Left ventricle myocardium superior (tissue), 1 donor: ENCODE data around the gene RBM6. TPM values are rescaled to one million over a fixed set of nuclear protein-coding genes. Genes with fewer than 3 reads are reported as not detected.
"Not testable (repeated sequence)": the region's sequence is repeated elsewhere in the genome, so short reads cannot be mapped to it uniquely, and the experiment has no call there.

ENCODE experiments used
- ATAC-seq: fragments of 200-7000 bp; cut with Tn5 transposase; one replicate; pipeline ENCODE4 v1.9.1; 2020; ENCODE audit warnings: mild to moderate bottlenecking, moderate library complexity
- DNase-seq: peaks from one replicate; pipeline ENCODE4 v3.0.0-alpha.2; 2020
- intact Hi-C: fragments of 100-400 bp; cut with micrococcal nuclease; formaldehyde crosslinking; loops from one replicate; pipeline ENCODE4 v1.11.0; 2022
- total RNA-seq: library from RNA; stranded (reverse); fragmentation: NEBNext Ultra II Directional; extraction: Animal tissue kit (Norgen Biotek cat#: 25700); gene quantifications from one replicate; pipeline ENCODE4 v1.2.1, GENCODE V29; 2021
- donor health status: DM: no; HTN: yes; CAD: no; lungs with severe emphysema.

Gene RBM6
- total RNA-seq, 1 donor from 2014 or later = 48.4 TPM

- intact Hi-C loops = no loop called here
- DNase-seq (no peak), ATAC-seq (peak; percentile 45)
Observed at GRCh38 chr3:49912881-49913281, 27.1 kb upstream of the RBM6 start.

DNA sequence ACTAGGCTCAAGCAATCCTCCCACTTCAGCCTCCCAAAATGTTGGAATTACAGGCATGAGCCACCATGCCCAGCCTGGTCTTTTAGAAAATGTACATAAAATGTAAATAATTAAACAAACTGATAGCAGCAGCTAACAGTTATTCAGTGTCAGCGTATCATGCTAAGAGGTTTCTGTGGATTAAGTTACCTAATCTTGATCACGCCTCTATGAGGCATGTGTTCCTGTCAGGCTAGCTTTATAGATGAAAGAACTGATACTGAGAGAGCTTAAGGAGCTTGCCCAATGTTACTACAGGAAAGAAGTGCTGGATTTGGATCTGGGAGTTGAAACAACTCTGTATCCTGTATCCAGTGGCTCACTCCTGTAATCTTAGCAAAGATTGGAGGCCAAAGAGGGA is 25.0 kb upstream of the RBM6 start:
- ATAC-seq = no peak
- intact Hi-C loops = no loop called here
- DNase-seq = no peak

DNA sequence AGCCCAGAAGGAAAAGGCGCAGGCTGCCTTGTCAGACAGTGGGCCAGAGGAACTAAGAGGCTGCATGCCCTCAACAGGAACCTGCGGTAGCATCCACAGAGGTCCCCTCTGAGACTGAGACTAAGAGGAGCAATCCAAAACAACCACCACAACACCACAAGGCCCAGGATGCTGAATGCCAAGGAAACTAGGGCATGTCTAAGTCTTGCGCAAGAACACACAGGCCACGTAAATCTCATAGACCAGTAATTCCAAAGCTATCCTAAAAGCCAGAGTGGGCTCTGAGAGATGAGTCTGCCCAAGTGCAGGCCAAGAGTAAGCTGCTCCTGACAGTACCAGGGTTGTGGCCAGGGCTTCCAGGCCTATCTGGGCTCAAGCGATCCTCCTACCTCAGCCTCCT is 23.3 kb upstream of the RBM6 start:
- ATAC-seq = no peak
- no peak for DNase-seq
- intact Hi-C loops = no loop called here

- DNase-seq, intact Hi-C loops, ATAC-seq: not testable (repeated sequence)
Observed at GRCh38 chr3:49917806-49918590, 22.0 kb upstream of the RBM6 start.

- intact Hi-C loops = no loop called here
- no peak for ATAC-seq
- no peak for DNase-seq
Observed at GRCh38 chr3:49924683-49925082, 15.3 kb upstream of the RBM6 start.

DNA sequence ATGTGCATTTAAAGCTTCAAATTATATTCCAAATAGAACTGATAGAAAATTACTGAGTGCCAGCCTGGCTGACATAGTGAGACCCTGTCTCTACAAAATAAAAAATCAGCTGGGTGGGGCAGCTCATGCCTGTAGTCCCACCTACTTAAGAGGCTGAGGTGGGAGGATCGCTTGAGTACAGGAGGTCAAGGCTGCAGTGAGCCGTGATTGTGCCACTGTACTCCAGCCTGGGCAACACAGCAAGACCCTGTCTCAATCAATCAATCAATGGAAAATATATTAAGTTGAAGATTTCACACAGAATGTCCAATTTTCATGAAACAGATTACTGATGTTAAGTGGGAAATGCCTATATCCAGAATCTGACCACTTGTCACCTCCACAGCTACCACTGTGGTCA is 14.5 kb upstream of the RBM6 start:
- intact Hi-C loops = no loop called here
- DNase-seq = no peak
- no peak for ATAC-seq

- no peak for ATAC-seq
- DNase-seq = no peak
- intact Hi-C loops = no loop called here
Observed at GRCh38 chr3:49926117-49926728, 13.7 kb upstream of the RBM6 start.

GRCh38 chr3:49927798-49928197 is 12.2 kb upstream of the RBM6 start:
- intact Hi-C loops = no loop called here

DNA sequence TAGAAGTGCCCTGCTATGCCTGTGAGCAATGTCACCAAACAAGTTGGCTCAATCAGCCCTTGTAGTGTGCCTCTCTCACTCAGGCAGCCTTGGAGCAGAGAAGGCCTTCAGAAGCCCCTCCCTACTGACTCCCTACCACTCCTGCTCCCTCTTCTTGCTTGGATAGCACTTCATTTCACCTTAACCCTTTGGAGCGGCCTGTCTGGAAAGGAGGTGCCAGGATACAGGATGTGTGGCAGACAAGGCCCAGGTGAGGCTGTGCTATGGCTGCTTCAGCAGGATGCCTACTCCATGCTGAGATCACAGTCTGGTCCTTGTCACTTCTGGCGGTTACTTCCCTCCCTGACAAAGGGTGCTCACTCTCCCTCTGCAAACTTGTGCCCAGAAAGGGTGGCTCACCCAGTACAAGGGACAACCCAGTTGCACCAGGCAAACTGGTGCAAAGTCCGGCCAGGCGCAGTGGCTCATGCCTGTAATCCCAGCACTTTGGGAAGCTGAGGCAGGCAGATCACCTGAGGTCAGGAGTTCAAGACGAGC is 11.4 kb upstream of the RBM6 start:
- intact Hi-C loops = no loop called here
- DNase-seq (no peak), ATAC-seq (no peak)

More at GRCh38 chr3:49927798-49928197, 12.2 kb upstream of the RBM6 start:
- no peak for ATAC-seq
- DNase-seq = no peak

DNA sequence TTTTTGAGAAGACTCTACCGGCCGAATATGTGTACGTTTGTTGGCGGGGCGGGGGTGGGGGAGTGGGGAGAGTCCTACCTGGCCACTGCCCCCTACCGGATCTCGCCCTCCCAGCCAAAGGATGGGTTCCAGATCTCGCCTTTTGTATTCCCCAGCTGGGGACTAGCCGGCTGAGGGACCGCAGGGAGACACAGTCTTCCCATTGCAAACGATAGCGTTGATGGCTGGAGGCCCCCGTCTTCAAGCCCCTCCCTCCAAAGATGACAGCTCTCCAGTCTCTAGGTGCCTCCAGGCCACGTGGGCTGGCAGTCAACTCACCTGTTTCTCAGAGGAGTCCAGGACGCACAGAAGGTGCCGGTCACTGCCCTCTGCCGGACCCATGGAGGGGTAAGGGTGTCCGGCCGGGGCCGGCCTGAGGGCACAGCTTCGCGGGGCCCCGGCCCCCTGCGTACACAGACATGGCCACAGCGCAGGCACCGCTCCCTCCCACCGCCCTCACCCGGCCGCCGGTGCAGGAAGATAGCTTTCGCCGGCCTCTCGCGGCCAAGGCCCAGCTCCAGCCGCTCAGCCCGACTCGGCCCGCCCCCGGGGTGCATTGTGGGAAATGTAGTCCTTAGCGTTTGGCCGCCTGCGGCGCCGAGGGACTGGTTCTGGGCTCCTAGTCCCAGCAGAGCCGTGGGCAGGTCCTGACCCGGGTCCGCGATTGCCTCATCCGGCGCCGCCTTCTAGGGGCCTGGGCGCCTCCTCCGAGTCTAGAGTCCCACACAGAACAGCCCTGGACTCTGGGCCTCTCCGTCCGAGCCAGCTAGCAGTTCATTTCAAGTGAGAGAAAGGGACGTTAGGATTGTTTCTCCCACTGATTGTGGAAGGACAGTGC is 10.4 kb upstream of the RBM6 start, which contains the start of gene MON1A:
Gene MON1A, minus strand, starts transcription at position 521 of the 877 bp plus-strand sequence. CDS start 16,465 bp downstream, outside the sequence.
- intact Hi-C loops = no loop called here
- ATAC-seq = peak; percentile 99

DNA sequence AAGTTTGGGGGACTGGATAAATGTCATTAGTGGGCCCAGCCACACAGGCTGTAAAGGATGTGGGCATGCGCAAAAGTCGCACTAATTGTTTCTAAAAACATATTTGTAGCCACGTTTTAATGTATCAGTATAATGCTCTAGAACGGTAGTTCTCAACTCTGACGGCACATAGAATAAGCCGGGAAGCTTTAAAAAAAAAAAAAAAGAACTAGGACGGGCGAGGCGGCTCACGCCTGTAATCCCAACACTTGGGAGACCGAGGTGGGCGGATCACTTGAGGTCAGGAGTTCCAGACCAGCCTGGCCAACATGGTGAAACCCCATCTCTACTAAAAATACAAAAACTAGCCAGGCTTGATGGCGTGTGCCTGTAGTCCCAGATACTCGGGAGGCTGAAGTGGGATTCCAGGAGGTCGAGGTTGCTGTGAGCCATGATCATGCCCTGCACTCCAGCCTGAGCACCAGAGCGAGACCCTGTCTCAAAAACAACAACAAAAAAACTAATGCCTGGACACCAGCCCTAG is 9.7 kb upstream of the RBM6 start:
- intact Hi-C loops = no loop called here
- no peak for ATAC-seq
- no peak for DNase-seq

More for the DNA sequence above, 10.4 kb upstream of the RBM6 start, which contains the start of gene MON1A:
- DNase-seq = peak; percentile 98

DNA sequence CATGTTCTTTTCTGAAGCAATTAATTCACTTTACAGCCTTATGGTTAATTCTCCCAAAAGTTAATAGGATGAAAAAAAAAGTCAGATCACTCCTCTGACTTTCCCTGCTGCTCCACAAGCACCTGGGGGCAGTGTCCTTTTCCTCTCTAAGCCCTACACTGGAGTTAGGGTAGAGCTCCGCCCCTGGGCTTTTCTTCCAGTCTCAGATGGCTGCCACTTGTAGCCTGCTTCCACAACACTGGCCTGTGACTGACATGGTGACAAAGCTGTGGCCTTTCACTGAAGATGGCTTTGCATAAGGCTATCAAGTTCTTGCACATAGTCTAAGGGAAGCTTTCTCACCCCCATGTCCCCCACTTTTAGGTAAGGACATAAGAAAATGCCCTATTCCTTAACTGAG is 9.0 kb upstream of the RBM6 start:
- no peak for ATAC-seq
- intact Hi-C loops = no loop called here
- no peak for DNase-seq

DNA sequence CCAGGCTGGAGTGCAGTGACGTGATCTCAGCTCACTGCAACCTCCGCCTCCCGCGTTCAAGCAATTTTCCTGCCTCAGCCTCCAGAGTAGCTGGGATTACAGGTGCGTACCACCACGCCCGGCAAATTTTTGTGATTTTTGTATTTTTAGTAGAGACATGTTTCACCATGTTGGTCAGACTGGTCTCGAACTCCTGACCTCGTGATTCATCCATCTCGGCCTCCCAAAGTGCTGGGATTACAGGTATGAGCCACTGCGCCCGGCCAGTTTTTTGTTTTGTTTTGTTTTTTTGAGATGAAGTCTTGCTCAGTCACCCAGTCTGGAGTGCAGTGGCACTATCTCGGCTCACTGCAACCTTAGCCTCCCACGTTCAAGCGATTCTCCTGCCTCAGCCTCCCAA is 7.7 kb upstream of the RBM6 start:
- DNase-seq, ATAC-seq, intact Hi-C loops: not testable (repeated sequence)

GRCh38 chr3:49937090-49937489 is 2.9 kb upstream of the RBM6 start:
- intact Hi-C loops = no loop called here
- ATAC-seq (no peak), DNase-seq (no peak)

- intact Hi-C loops = no loop called here
- DNase-seq (no peak), ATAC-seq (no peak)
Observed at GRCh38 chr3:49940667-49941249, 808 bp downstream of the RBM6 start.

DNA sequence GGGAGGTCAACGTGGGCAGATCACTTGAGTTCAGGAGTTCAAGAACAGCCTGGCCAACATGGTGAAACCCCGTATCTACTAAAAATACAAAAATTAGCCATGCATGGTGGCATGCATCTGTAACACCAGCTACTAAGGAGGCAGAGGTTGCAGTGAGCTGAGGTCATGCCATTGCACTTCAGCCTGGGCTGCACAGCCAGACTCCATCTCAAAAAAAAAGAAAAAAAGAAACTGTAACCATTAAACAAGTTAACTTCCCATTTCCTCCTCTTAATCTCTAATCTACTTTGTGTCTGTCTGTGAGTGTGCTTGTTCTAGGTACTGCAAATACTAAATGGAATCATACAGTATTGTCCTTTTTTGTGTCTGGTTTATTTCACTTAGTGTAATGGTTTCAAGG is 2.7 kb downstream of the RBM6 start:
- DNase-seq (no peak), ATAC-seq (no peak)
- intact Hi-C loops = no loop called here

DNA sequence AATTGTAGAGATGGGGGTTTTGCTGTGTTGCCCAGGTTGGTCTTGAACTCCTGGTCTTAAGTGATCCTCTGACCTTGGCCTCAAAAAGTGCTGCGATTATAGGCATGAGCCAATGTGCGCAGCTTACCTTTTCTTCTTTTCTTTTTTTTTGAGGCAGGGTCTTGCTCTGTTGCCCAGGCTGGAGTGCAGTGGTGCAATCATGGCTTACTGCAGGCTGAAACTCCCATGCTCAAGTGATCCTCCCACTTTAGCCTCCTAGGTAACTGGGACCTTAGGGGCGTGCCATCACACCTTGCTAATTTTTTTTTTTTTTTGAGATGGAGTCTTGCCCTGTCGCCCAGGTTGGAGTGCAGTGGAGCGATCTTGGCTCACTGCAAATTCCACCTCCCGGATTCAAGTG is 13.0 kb downstream of the RBM6 start:
- ATAC-seq (no peak), DNase-seq (no peak)
- intact Hi-C loops = no loop called here

DNA sequence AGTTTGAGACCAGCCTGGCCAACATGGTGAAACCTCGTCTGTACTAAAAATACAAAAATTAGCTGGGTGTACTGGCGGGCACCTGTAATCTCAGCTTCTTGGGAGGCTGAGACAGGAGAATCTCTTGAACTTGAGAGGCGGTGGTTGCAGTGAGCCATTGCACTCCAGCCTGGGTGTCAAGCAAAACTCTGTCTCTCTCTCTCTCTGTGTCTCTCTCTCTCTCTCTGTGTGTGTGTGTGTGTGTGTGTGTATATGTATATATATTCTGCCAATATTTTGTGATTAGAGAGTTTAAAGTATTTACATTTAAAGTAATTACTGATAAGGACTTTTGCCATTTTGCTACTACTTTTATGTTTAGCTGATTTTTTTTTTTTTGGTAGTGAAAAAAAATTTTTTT is 15.7 kb downstream of the RBM6 start:
- intact Hi-C loops = no loop called here
- no peak for DNase-seq
- no peak for ATAC-seq
